ENCODE measurements around the gene JAML. TPM values are rescaled to one million over a fixed set of nuclear protein-coding genes. Genes with fewer than 3 reads are reported as not detected.
"Not testable (repeated sequence)": the region's sequence is repeated elsewhere in the genome, so short reads cannot be mapped to it uniquely, and the experiment has no call there.

The JAML gene
- total and polyA plus RNA-seq, 2 of the 13 experiments (the other 11 are each of a cell fraction or from before 2014, with no cell fraction given) = 2.0 to 3.3 TPM

- ATAC-seq = no peak
- POLR2A ChIA-PET = no interaction called here
- intact Hi-C loops (cut with micrococcal nuclease; ENCODE audit: unreplicated experiment) = no loop called here
Observed at GRCh38 chr11:118184784-118185579, 39.8 kb downstream of the JAML start.

GRCh38 chr11:118183691-118184090, 41.1 kb downstream of the JAML start:
- H3K79me2 ChIP-seq (ENCODE audit: insufficient read depth, low read length); H3K9me3 ChIP-seq (ENCODE audit: low read length); POLR2A ChIA-PET; H4K20me1 ChIP-seq (ENCODE audit: insufficient read depth, low read length); ATAC-seq; H3K36me3 ChIP-seq (replicated peaks in 1 of 2; ENCODE audit: control insufficient read depth in 1 of 2, insufficient read depth in 2 of 2, low read length in 2 of 2); H3K9ac ChIP-seq (ENCODE audit: insufficient read depth, low read depth, low read length); FAIRE-seq; CTCF ChIA-PET (ENCODE audit: low intra/inter-chr PET ratio, low total read pairs); intact Hi-C loops (cut with micrococcal nuclease; ENCODE audit: unreplicated experiment); BruUV-seq (replicated peaks); H3K27ac ChIP-seq (ENCODE audit: extremely low read length, insufficient read depth, low read length); H3K4me3 ChIP-seq (replicated peaks in 1 of 3; ENCODE audit: insufficient read depth in 1 of 3, low read depth in 2 of 3, low read length in 3 of 3); H3K4me2 ChIP-seq (ENCODE audit: low read depth, low read length); in situ Hi-C loops (cut with HindIII; ENCODE audit: extremely low pct_ligation_motif_present, low pct_unique_long_range_greater_than_20kb); DNase-seq (ENCODE audit: low spot score); H2AFZ ChIP-seq (ENCODE audit: low read length): not testable (repeated sequence)
- peaks cover 0 to 18% of the 10 kb centered on the region in 2 experiments; a peak in 1 of 5 replicates for H3K27me3 ChIP-seq (ENCODE audit: control insufficient read depth in 1 of 2, insufficient read depth in 2 of 2, low read length in 2 of 2)
- 81% methylated on average over 5 of the region's 5 CpGs for WGBS (ENCODE audit: low lambda C conversion rate)
- H3K4me1 ChIP-seq (ENCODE audit: insufficient read depth, low read length) = peaks cover 36% of the 10 kb centered on the region

More at GRCh38 chr11:118184784-118185579, 39.8 kb downstream of the JAML start:
- BruUV-seq (replicated peaks) = no TSS peak
- no peak overlapping the region for H3K4me3 ChIP-seq (replicated peaks in 1 of 3; ENCODE audit: insufficient read depth in 1 of 3, low read depth in 2 of 3, low read length in 3 of 3)
- H4K20me1 ChIP-seq (ENCODE audit: insufficient read depth, low read length) = no peaks in the 10 kb centered on the region
- H3K27me3 ChIP-seq (ENCODE audit: control insufficient read depth in 1 of 2, insufficient read depth in 2 of 2, low read length in 2 of 2) = peaks cover 0 to 18% of the 10 kb centered on the region in 2 experiments; a peak in 1 of 5 replicates
- FAIRE-seq (no peak), DNase-seq (ENCODE audit: low spot score) (no peak)
- H3K79me2 ChIP-seq (ENCODE audit: insufficient read depth, low read length) = no peaks in the 10 kb centered on the region
- no peak overlapping the region for H2AFZ ChIP-seq (ENCODE audit: low read length)
- H3K9me3 ChIP-seq (ENCODE audit: low read length) = no peaks in the 10 kb centered on the region
- in situ Hi-C loops (cut with HindIII; ENCODE audit: extremely low pct_ligation_motif_present, low pct_unique_long_range_greater_than_20kb) = no loop called here
- peaks cover 31% of the 10 kb centered on the region for H3K4me1 ChIP-seq (ENCODE audit: insufficient read depth, low read length)
- 69% methylated on average over 9 of the region's 12 CpGs for WGBS (ENCODE audit: low lambda C conversion rate)
- TF ChIP-seq CEBPB (IDR thresholded peaks at IDR 0.05; ENCODE audit: borderline replicate concordance, low read depth, low read length) (0 out of 2 replicates have a peak, but pooled peaks have one; percentile 5), FOSL2 (CRISPR knock-in tag; IDR thresholded peaks at IDR 0.05) (no peak)
- no peak overlapping the region for H3K4me2 ChIP-seq (ENCODE audit: low read depth, low read length)
- no peak overlapping the region for H3K9ac ChIP-seq (ENCODE audit: insufficient read depth, low read depth, low read length)
- no peak overlapping the region for H3K27ac ChIP-seq (ENCODE audit: extremely low read length, insufficient read depth, low read length)
- CTCF ChIA-PET (ENCODE audit: low intra/inter-chr PET ratio, low total read pairs) = no interaction called here
- H3K36me3 ChIP-seq (replicated peaks in 1 of 2; ENCODE audit: control insufficient read depth in 1 of 2, insufficient read depth in 2 of 2, low read length in 2 of 2) = no peaks in the 10 kb centered on the region
